Measurements from ENCODE around the gene COMMD3. TPM values are rescaled to one million over a fixed set of nuclear protein-coding genes. Genes with fewer than 3 reads are reported as not detected.
A peak's percentile ranks its signal among the peaks of the same experiment; 100 is the strongest.

The COMMD3 gene
- total RNA-seq, 4 donors from 2014 or later, result 34.5 to 113 (median 51.9) TPM

DNA sequence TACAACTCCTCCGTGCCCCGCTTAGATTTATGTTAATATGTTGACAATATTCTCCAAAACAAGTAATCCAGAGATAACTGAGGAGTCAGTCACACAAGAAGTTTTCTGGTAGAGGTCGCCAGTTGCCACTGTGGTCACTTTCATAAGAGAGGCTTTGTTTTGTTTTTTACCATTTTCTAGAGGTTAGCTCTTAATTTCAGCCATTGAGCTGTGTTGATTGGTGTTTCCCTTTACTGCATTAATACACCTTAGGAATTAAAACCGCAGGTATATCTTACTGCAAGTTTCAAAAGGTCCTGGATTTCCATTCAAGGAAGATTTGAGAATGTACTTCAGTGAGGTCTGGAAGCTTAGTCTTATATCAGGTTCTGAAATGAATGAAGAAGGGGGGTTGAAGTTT is 8.2 kb downstream of the COMMD3 start:
- no peak for TF ChIP-seq POLR2A (IDR thresholded peaks at IDR 0.05)
- TF ChIP-seq, protein P1, sequence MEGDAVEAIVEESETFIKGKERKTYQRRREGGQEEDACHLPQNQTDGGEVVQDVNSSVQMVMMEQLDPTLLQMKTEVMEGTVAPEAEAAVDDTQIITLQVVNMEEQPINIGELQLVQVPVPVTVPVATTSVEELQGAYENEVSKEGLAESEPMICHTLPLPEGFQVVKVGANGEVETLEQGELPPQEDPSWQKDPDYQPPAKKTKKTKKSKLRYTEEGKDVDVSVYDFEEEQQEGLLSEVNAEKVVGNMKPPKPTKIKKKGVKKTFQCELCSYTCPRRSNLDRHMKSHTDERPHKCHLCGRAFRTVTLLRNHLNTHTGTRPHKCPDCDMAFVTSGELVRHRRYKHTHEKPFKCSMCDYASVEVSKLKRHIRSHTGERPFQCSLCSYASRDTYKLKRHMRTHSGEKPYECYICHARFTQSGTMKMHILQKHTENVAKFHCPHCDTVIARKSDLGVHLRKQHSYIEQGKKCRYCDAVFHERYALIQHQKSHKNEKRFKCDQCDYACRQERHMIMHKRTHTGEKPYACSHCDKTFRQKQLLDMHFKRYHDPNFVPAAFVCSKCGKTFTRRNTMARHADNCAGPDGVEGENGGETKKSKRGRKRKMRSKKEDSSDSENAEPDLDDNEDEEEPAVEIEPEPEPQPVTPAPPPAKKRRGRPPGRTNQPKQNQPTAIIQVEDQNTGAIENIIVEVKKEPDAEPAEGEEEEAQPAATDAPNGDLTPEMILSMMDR (IDR thresholded peaks at IDR 0.05), result no peak
- WGBS, 2 donors, result 82 to 91% methylated on average over 4 of the region's 4 CpGs
- intact Hi-C loops (cut with DNase I; ENCODE audit: low total_unique reads), result loop anchor here (5.0 to 10.0 kb wide), 2 partner anchors 72 to 1030 kb away; no protein-coding TSS in a partner anchor

DNA sequence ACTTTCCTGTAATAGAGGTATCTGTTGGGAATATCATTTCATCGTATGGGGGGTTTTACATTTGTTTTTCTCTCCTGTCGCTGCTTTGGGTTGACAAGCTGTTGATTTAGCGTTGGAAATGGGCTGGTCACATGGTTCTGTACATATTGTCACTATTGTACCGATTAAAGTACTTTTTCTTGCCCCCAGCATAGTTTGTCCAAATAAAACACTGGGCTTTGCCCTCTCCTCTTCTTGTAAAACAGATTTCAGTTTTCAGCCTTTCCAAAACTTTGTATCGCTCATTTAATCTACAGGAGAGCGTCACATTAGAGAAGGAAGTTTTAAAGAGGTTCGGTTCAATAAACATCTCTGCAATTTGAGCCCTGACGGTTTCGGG is 8.7 kb downstream of the COMMD3 start:
- peak overlapping the region; percentile 28 for H3K4me3 ChIP-seq (ENCODE audit: low read depth, poor library complexity, severe bottlenecking)
- intact Hi-C loops (cut with DNase I; ENCODE audit: low total_unique reads), result loop anchor here (5.0 to 10.0 kb wide), 3 partner anchors 73 to 1030 kb away; no protein-coding TSS in a partner anchor
- no peak for DNase-seq (ENCODE audit: low spot score in 2 of 2)
- no peak for TF ChIP-seq POLR2A (IDR thresholded peaks at IDR 0.05)
- TF ChIP-seq, protein P1 (IDR thresholded peaks at IDR 0.05), result no peak
- 5 to 8% methylated on average over 9 of the region's 9 CpGs for WGBS, 2 donors

More for the DNA sequence above, 8.2 kb downstream of the COMMD3 start:
- no peak for DNase-seq (ENCODE audit: low spot score in 2 of 2)
- no peak overlapping the region for H3K4me3 ChIP-seq (ENCODE audit: low read depth, poor library complexity, severe bottlenecking)

DNA sequence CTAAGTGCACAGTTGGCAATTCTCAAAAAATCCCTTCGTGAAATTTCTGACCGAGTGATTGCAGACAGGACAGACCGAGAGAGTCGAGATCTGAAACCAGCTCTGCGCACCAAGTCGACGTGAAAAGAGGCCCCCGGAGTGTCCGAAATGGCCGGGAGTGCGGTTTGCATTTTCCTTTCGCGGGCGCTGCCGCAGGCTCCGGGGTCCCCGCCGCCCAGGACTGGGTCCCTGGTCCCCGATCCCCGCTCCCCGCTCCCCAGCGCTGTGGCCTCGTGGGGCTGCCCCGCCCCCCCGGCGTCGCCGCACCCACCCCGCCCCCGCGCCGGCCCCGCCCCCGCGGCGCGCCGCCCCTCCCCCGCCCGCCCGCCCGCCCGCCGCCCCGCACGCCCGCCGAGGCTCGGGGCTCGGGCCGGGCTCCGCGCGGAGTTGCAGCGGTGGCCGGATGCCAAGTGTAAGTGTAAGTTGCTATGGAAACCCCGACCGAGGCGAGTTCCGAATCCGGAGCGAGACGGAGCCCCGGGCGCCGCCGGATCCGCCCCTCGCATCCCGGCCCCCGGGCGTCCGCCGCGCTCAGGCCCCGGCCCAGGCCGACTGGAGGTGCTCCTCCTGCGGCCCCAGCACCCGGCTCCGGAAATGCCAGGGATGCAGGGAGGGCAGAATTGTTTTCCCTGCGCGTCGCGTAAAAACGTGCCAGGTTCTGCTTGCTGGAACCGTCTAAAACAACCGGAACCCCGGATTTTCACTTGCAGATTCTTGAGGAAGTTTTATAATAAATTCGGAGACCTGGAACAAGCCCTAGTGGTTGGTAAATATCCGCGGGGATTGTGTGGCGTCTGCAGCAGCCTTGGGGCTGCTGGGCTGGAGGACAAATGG is 9.3 kb downstream of the COMMD3 start:
- peak overlapping the region; percentile 40 for H3K4me3 ChIP-seq (ENCODE audit: low read depth, poor library complexity, severe bottlenecking)
- intact Hi-C loops (cut with DNase I; ENCODE audit: low total_unique reads), result loop anchor here (5.0 to 10.0 kb wide), 2 partner anchors 107 to 1031 kb away; no protein-coding TSS in a partner anchor
- WGBS, 2 donors, result 1% methylated on average over 25 to 47 of the region's 92 CpGs
- peak; percentile 57 to 93 for DNase-seq (ENCODE audit: low spot score in 2 of 2)
- no peak for TF ChIP-seq POLR2A (IDR thresholded peaks at IDR 0.05)
- TF ChIP-seq, protein P1 (IDR thresholded peaks at IDR 0.05), result no peak

DNA sequence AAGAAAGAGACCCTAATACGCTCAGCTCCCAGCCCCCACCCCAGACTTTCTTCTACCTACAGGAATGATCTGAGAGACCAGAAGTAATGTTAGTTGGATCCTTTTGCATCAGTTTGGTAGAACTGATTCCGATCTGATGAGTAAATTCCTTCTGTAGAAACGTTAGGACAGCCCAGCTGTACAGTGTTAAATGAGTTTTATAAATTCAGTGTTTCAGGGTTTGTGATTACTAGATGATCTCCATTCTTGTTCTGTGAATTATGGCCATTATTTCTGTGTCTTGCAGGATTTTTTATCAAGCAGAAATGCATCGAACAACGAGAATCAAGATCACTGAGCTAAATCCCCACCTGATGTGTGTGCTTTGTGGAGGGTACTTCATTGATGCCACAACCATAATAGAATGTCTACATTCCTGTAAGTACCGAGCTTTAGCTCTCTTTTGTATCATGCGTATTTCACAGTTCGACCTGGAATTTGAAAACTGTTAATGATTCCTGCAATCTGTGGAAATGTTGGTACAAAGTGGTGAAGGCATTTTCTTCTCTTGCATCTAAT is 10.0 kb downstream of the COMMD3 start:
- DNase-seq (ENCODE audit: low spot score in 2 of 2), result no peak
- intact Hi-C loops (cut with DNase I; ENCODE audit: low total_unique reads), result loop anchor here (5.0 to 10.0 kb wide), 2 partner anchors 106 to 1031 kb away; no protein-coding TSS in a partner anchor
- H3K4me3 ChIP-seq (ENCODE audit: low read depth, poor library complexity, severe bottlenecking), result peak overlapping the region; percentile 40
- WGBS, 2 donors, result 63 to 66% methylated on average over 8 of the region's 8 CpGs
- TF ChIP-seq, protein P1 (IDR thresholded peaks at IDR 0.05), result no peak
- no peak for TF ChIP-seq POLR2A (IDR thresholded peaks at IDR 0.05)

DNA sequence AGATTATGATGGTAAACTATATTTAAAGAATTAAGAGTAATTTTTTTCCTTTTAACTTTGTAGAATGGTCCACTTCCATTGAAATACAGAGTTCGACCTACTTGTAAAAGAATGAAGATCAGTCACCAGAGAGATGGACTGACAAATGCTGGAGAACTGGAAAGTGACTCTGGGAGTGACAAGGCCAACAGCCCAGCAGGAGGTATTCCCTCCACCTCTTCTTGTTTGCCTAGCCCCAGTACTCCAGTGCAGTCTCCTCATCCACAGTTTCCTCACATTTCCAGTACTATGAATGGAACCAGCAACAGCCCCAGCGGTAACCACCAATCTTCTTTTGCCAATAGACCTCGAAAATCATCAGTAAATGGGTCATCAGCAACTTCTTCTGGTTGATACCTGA is 13.0 kb downstream of the COMMD3 start:
- DNase-seq (ENCODE audit: low spot score in 2 of 2), result no peak
- 95 to 98% methylated on average over 3 of the region's 3 CpGs for WGBS, 2 donors
- intact Hi-C loops (cut with DNase I; ENCODE audit: low total_unique reads), result loop anchor here (5.0 to 10.0 kb wide), 2 partner anchors 103 to 1034 kb away; no protein-coding TSS in a partner anchor
- no peak for TF ChIP-seq POLR2A (IDR thresholded peaks at IDR 0.05)
- TF ChIP-seq, protein P1 (IDR thresholded peaks at IDR 0.05), result no peak
- H3K4me3 ChIP-seq (ENCODE audit: low read depth, poor library complexity, severe bottlenecking), result no peak overlapping the region
